Heart right ventricle (tissue), 12 donors: Measurements from ENCODE around the gene C2orf76. TPM values are rescaled to one million over a fixed set of nuclear protein-coding genes. Genes with fewer than 3 reads are reported as not detected.

Experiments
- polyA plus RNA-seq, 2 donors: library from polyadenylated mRNA; stranded (reverse); fragments of 200-250 nt; gene quantifications; one replicate each; pipeline ENCODE4 v1.2.3, GENCODE V29; 2013
- total RNA-seq, 10 donors: library from RNA; stranded (reverse); fragmentation: NEBNext Ultra II Directional in 3 of 10; extraction: Animal tissue kit (Norgen Biotek cat#: 25700) in 3 of 10; gene quantifications; one replicate each; pipeline versions ENCODE4 v1.2.1 to v1.2.4, GENCODE V29; 2021 to 2023
- donor health status: ischemic (EF 13 %, LVEDD 7.1; RV severe dilation, severe dysfunction).
- donor health status: healthy with polysubstance abuse.
- donor health status: DM: no; HTN: yes; CAD: no.
- donor health status: DM: no; HTN: no; CAD: no.
- donor health status: ischemic (EF 25% LVEDD 6.9; RV normal size, moderate dysfunction).
- donor health status: ischemic (EF 25% LVEDD 5.7; RV mildly dilated, moderate dysfunction).
- donor health status: healthy.
- donor health status: nonischemic (EF 11% LVEDD 7.7; RV severe dilation, severe dysfunction).
- donor health status: DM: yes; HTN: yes; CAD: no.
- donor health status: PGD.
- donor health status: ischemic (EF 29% LVEDD 5.4; RV normal size, mild dysfunction).
- donor health status: nonischemic (EF 23%, LVEDD 6.1; RV moderate dilation, normal function).

C2orf76 gene
- total and polyA plus RNA-seq, 12 donors, result 5.1 to 12.2 (median 8.4) TPM

Other genes starting within 250 kb of the C2orf76 start
- not detected for gene C1QL2, start 208.1 kb downstream of the C2orf76 start, total RNA-seq
- gene C1QL2, start 208.1 kb downstream of the C2orf76 start, polyA plus RNA-seq, result under 1 TPM in 1 of 2 donors, not detected in 1; 0.03 TPM
- gene STEAP3, start 143.0 kb downstream of the C2orf76 start, total RNA-seq, result 10 to 100 TPM in 4 of 10 donors, 1 to 10 TPM in 6; 5.0 to 18.2 (median 8.6) TPM
- gene STEAP3, start 143.0 kb downstream of the C2orf76 start, polyA plus RNA-seq, result 1 to 10 TPM; 5.0 to 5.8 TPM
- 100 to 1,000 TPM; 195 to 383 (median 253) TPM for gene DBI, start 143 bp upstream of the C2orf76 start, total RNA-seq
- gene DBI, start 143 bp upstream of the C2orf76 start, polyA plus RNA-seq, result 100 to 1,000 TPM; 473 to 502 TPM
- 1 to 10 TPM in 8 of 10 donors, under 1 TPM in 2; 0.32 to 4.7 (median 2.2) TPM for gene TMEM37, start 65.0 kb upstream of the C2orf76 start, total RNA-seq
- gene TMEM37, start 65.0 kb upstream of the C2orf76 start, polyA plus RNA-seq, result 1 to 10 TPM in 1 of 2 donors, under 1 TPM in 1; 0.78 to 1.2 TPM
- under 1 TPM in 8 of 10 donors, not detected in 2; 0.36 to 0.94 (median 0.57) TPM for gene SCTR, start 157.6 kb upstream of the C2orf76 start, total RNA-seq
- gene SCTR, start 157.6 kb upstream of the C2orf76 start, polyA plus RNA-seq, result 1 to 10 TPM in 1 of 2 donors, under 1 TPM in 1; 0.10 to 1.4 TPM
- 1 to 10 TPM in 7 of 10 donors, under 1 TPM in 3; 0.47 to 2.5 (median 1.5) TPM for gene CFAP221, start 177.6 kb upstream of the C2orf76 start, total RNA-seq
- under 1 TPM in 1 of 2 donors, not detected in 1; 0.14 TPM for gene CFAP221, start 177.6 kb upstream of the C2orf76 start, polyA plus RNA-seq